Vagina (tissue), 2 donors: ENCODE measurements around the gene CDK3.

Source experiments
- POLR2A ChIP-seq, 2 donors: fragments of 450-650 bp; IDR thresholded peaks; one replicate each; pipeline ENCODE4 v1.6.1; 2017; ENCODE audit warnings: antibody characterized with exemption in 2 of 2, mild to moderate bottlenecking in 2 of 2, moderate library complexity in 2 of 2
- POLR2AphosphoS5 ChIP-seq, 2 donors: sonication (generic); formaldehyde crosslinking; IDR thresholded peaks; one replicate each; pipeline ENCODE4 v1.9.0; 2017; ENCODE audit warnings: antibody characterized with exemption in 2 of 2, mild to moderate bottlenecking in 2 of 2, low read depth in 1 of 2; ENCODE audit not compliant: insufficient read depth in 1 of 2
- TF ChIP-seq, protein P1 (sequence below), 3 experiments: fragments of 450-650 bp in 2 of 3; fragments of 200-600 bp in 1 of 3; sonication (generic) in 1 of 3; IDR thresholded peaks; one replicate each; pipeline ENCODE4 v1.5.1; 2017 to 2019; ENCODE audit warnings: antibody characterized with exemption in 3 of 3, mild to moderate bottlenecking in 2 of 3, moderate library complexity in 2 of 3

DNA sequence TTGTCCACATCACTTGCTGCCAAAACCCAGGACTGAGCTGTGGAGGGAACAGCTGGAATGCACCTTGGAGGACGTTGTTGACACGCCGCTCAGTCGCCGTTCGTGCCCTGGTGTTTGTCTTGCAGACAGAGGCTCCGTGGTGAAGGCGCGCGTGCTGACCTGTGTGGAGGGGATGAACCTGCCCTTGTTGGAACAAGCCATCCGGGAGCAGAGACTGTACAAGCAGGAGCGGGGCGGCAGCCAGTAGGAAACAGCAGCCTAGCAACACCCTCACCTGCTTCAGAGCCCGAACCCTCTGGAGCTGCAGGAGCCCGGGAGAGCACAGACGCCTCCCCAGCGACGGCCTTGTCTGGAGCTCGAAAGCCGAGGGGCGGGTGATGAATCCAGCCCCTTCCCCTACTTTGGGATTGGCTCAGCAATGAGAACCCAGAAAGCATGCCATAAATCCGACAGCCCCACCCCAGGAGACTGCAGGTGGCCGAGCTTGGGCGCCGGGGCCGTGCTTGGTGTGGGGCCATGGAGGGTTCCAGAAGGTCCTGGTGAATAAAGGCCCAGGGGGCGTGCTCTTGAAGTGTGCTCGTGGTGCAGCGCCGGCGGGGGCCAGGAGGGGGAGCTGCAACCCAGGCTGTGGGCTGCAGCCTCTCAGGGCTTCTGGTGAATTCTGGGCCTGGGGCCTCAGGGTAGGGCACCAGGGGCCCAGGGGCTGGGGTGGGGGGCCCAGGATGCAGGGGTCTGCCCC, 470 bp upstream of the CDK3 start:
- TF ChIP-seq POLR2AphosphoS5 (IDR thresholded peaks at IDR 0.05; ENCODE audit: insufficient read depth in 1 of 2, low read depth in 1 of 2): no peak
- no peak for TF ChIP-seq POLR2A (IDR thresholded peaks at IDR 0.05)
- TF ChIP-seq, protein P1, sequence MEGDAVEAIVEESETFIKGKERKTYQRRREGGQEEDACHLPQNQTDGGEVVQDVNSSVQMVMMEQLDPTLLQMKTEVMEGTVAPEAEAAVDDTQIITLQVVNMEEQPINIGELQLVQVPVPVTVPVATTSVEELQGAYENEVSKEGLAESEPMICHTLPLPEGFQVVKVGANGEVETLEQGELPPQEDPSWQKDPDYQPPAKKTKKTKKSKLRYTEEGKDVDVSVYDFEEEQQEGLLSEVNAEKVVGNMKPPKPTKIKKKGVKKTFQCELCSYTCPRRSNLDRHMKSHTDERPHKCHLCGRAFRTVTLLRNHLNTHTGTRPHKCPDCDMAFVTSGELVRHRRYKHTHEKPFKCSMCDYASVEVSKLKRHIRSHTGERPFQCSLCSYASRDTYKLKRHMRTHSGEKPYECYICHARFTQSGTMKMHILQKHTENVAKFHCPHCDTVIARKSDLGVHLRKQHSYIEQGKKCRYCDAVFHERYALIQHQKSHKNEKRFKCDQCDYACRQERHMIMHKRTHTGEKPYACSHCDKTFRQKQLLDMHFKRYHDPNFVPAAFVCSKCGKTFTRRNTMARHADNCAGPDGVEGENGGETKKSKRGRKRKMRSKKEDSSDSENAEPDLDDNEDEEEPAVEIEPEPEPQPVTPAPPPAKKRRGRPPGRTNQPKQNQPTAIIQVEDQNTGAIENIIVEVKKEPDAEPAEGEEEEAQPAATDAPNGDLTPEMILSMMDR (IDR thresholded peaks at IDR 0.05): peak in 2 of 3 experiments; percentile 9 to 23
